ENCODE measurements around the gene RTEL1.

- TF ChIP-seq CTCF (IDR thresholded peaks at IDR 0.05) (no peak), POLR2A (IDR thresholded peaks at IDR 0.05) (no peak), POLR2AphosphoS5 (IDR thresholded peaks at IDR 0.05) (no peak)
These were observed 14.2 kb upstream of the RTEL1 start for GRCh38 chr20:63643946-63644345.

Data from gastroesophageal sphincter (tissue), 3 donors.